GM10248 (cell line): ENCODE measurements around the gene MTSS2.

ENCODE experiments used
- CTCF ChIA-PET: fragments of 300-600 bp; sonication (Branson Sonifier 250); formaldehyde crosslinking; extraction: SDS; loops from one replicate; lab custom pipeline; 2021; ENCODE audit warnings: antibody characterized with exemption; lab: Yijun Ruan, JAX
- POLR2A ChIA-PET: fragments of 350-650 bp; sonication (Branson Sonifier 250); formaldehyde crosslinking; extraction: SDS; loops from one replicate; lab custom pipeline; 2020; ENCODE audit warnings: antibody characterized with exemption; lab: Yijun Ruan, JAX
- DNase-seq: peaks from one replicate; pipeline ENCODE4 v3.0.0; 2012; ENCODE audit errors: extremely low spot score
- TF ChIP-seq, protein P1 (sequence below): IDR thresholded peaks from 2 replicates; pipeline ENCODE4 v1.5.1; 2012; ENCODE audit warnings: mild to moderate bottlenecking, low read depth; ENCODE audit errors: extremely low read depth, missing control alignments, control extremely low read depth

The MTSS2 gene

DNA sequence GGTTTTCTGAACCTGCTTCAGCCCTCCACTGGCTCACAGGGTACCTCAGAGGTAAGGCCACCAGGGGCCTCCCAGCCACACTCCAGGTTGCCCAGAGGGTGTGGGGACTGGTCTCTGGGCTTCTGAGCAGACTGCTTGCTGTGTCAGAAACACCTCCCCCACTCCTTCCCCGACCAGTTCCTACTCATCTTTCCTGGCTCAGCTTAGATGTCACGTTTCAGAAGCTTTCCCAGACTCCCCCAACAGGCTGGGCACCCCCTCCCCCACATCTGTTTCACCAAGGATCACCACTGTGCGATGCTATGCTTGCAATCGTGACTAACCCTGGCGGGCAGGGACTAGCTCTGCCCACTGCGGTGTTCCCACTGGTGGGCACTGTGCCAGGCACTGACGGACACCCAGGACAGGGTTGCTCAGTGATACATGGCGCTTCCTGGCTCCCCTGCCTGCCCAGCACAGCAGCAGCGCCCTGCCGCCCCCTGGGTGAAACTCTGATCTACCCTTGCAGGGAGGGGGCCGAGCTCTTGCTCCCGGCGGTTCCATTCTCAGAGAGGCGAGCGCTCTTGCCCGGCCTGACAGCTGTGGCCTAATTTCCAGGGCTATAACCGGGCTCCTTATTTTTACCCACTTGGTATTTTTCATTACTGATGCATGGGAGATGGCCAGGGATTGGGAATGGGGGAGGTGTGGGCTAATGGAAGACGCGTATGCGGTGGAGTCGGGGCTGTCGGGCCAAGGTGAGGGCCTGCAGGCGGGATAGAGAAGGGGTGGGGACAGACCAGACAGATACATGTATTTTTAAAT lies 29.4 kb upstream of the MTSS2 start:
- POLR2A ChIA-PET, result no interaction called here
- CTCF ChIA-PET, result interaction anchor here (0.9 to 1.4 kb wide), 2 partner anchors 56 to 61 kb away, joined by 4 read pairs; no protein-coding TSS in a partner anchor
- TF ChIP-seq, protein P1, sequence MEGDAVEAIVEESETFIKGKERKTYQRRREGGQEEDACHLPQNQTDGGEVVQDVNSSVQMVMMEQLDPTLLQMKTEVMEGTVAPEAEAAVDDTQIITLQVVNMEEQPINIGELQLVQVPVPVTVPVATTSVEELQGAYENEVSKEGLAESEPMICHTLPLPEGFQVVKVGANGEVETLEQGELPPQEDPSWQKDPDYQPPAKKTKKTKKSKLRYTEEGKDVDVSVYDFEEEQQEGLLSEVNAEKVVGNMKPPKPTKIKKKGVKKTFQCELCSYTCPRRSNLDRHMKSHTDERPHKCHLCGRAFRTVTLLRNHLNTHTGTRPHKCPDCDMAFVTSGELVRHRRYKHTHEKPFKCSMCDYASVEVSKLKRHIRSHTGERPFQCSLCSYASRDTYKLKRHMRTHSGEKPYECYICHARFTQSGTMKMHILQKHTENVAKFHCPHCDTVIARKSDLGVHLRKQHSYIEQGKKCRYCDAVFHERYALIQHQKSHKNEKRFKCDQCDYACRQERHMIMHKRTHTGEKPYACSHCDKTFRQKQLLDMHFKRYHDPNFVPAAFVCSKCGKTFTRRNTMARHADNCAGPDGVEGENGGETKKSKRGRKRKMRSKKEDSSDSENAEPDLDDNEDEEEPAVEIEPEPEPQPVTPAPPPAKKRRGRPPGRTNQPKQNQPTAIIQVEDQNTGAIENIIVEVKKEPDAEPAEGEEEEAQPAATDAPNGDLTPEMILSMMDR, result no peak
- DNase-seq, result no peak

DNA sequence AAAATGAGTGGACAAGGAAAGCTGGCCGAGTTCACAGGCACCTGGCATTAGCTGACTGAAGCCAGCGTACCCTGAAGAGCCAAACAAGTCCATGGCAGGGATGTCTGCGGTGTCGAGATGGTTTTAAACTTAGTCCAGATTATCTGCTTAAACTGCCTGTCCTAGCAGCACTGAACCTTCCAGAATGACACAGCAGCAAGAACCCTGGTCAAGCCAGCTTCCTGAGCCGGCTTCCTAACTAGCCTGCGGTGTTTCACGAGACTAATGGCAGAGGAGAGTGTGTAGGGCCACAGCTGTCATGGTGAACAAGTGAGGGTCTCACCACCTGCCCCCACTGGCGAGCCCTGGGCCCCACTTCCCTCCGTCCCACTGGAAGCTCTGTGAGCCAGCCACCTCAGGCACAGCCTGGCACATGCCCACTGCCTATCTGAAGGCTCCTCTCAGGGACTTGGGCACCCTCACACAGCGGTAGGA lies 28.8 kb upstream of the MTSS2 start:
- DNase-seq, result no peak
- ChIA-PET CTCF (interaction anchor here (0.9 kb wide), 1 partner anchor 60 kb away, joined by 4 read pairs; no protein-coding TSS in a partner anchor), POLR2A (no interaction called here)
- TF ChIP-seq, protein P1, result no peak

DNA sequence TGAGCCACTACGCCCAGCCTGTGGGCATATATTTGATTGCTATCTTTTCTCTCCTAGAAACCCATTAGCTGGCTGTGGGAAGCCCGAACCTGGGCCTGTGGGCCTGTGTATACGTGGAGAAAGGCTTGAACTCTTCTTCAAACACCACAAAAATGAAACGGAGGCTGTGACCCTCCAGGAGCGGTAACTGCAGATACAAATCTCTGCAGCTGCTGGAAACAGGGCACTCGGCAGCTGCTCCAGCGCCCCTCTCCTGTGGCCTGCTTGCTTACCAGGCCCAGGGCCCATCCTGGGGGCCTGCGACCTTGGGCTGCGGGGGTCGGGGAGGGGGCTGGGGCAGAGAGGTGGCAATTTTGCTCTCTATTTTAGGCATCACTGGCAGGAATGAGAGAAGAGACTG lies 28.0 kb upstream of the MTSS2 start:
- POLR2A ChIA-PET, result no interaction called here
- CTCF ChIA-PET, result no interaction called here

DNA sequence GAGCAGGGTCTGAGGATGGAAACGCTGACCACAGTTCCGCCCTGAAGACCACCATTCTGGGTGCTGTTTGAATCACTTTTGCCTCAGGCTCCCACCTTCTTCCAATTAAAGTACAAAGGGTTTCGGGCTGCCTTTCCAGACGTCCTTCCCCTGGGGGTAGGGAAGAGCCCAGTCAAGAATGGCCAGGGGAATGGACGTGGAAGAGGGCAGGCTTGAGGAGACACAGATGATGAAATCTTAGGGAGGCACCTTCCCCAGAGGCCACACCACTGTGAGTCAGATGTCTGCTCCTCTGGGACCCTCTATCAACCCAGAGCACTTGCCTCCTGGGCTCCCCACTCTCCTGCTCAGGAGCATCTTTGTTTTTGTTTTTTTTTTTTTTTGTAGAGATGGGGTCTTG lies 27.5 kb upstream of the MTSS2 start:
- POLR2A ChIA-PET, result no interaction called here
- TF ChIP-seq, protein P1, result no peak
- CTCF ChIA-PET, result no interaction called here
- no peak for DNase-seq

More for the DNA sequence above, 28.0 kb upstream of the MTSS2 start:
- DNase-seq, result no peak
- TF ChIP-seq, protein P1, result no peak

DNA sequence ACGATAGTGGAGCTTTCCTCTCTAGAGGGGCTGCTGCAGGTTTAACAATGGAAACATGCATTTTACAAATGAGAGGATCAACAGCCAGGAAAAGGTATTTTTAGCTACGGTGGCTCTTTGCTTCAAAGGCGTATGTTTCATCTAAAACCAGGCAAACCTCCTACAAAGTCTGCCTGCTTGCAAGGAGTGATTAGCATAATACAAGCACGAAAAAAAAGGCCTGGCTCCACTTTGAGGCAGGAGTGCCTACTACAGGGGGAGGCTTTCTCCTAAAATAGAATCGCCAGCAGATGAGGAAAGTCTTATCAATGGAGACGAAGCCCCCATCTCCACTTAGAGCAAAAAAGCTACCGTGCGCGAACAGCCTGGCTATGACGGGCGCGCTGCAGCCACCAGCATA lies 27.1 kb upstream of the MTSS2 start:
- DNase-seq, result no peak
- TF ChIP-seq, protein P1, result no peak
- POLR2A ChIA-PET, result no interaction called here
- CTCF ChIA-PET, result no interaction called here

DNA sequence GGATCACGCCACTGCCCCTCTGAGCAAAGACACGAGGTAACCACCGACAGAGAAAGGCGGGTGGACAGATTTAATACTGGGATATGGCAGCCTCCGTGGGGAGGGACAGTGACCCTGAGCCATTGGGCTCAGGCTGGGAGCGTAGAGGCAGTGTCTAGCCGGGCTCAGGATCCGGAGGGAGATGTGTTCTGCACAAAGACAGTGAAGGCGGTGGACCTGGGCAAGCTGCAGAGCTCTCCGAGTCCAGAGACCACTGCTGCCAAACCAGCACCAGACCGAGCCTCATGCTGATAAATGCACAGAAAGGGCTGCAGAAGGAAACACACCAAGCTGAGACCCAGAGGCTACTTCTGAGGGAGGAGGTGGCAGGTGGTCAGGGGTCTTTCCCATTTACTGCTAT lies 26.5 kb upstream of the MTSS2 start:
- CTCF ChIA-PET, result no interaction called here
- TF ChIP-seq, protein P1, result no peak
- DNase-seq, result no peak
- POLR2A ChIA-PET, result no interaction called here
